ENCODE data around the gene RPS6KA1.

RPS6KA1 gene

DNA sequence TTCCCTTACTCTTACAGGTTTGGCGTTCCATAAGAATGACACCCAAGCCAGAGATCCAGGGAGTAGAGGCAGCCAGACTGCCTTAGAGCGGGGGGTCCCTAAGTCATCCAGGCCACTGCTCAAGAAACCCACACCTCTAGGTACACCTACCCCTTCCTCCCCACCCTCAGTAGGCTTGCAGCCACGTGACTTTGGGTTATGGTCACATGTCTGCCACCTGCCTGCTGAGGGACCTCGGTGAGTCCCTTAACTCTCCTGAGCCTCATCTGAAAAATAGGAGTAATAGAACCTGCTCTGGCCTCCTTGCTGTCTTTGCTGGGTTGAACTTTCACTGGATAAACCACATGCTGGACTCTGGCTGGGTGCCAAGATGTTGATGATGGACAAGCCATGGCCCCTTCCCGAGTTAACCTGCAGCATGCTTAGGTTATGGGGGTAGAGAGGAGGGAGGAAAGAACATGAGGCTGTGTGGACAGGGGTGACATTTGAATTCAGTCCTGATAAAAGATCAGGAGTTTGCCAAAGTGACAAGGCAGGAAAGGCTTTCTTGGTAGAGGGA is 4.5 kb downstream of the RPS6KA1 start:
- DNase-seq: no peak

DNA sequence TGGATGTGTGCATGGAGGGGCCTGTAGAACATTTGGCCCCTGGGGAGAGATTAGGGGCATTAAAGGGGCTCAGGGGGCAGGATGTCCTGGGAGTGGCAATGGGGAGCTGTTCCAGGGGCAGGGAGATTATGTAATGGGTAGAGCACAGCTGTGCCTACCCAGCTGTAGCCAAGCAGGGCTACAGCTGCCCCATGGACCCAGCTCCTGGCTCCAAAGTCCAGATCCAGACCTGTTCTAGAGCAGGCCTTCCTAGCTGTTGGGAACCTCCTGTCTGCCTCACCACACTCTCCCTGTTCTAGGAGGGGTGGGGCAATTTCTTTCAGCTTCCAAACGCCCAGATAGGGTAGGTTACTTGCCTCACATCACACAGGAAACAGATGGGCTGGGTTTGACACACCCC is 5.6 kb downstream of the RPS6KA1 start:
- no peak for DNase-seq

DNA sequence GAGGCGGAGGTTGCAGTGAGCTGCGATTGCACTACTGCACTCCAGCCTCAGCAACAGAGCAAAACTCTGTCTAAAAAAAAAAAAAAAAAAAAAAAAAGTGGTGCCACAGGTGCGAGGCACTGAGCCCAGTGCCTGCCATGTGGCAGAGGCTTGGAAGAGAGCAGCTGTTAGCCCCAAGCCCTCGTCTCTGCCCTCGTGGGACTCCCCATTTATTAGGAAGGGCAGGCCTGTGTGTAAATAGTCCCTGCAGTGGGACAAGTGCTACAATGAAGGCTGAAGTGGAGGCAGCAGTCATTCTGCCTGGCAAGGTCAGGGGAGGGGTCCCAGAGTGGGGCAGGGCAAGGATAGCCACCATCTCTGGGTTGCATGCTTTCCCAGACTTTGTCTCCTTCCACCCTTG is 6.5 kb downstream of the RPS6KA1 start:
- no peak for DNase-seq

DNA sequence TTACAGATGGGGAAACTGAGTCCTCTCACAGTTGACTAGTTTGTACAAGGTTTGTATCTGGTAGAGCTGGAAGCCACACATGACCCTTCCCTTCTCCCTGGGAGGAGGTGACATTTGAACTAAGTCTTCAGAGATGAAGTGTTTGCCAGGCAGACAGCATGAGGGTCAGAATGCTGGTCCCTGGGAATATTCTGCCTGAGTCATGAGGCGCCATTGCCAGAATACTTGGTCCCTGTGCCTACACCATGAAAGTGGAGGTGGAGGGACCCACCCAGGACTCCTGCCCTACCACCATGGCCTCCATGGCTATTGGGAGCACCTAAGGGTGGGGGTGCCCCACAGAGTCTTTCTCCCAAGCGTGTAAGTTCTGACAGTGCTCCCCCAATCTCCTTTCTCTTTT is 7.0 kb downstream of the RPS6KA1 start:
- no peak for DNase-seq

DNA sequence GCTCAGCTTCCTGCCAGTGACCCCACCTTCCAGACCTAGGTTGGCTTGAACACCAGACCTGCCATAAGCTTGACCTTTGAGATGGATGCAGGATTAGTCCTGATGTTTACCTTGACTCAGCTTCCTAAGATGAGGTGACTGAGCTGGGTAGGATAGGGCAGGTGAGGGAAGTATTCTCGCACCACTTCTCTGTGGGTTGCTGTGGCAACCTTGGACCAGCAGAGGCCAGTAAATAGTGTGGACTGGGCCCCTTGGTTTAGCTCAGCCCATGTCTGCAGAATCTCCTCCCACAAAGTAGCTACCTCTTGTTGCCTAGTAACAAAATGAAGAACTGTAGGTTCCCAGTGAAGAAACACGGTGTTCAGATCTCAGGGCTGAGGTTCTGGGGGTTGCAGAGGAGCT is 8.4 kb downstream of the RPS6KA1 start:
- DNase-seq: peak; percentile 42

- peak; percentile 57 for DNase-seq
Observed at GRCh38 chr1:26538480-26539412, 9.2 kb downstream of the RPS6KA1 start.

GRCh38 chr1:26539722-26540121 is 10.2 kb downstream of the RPS6KA1 start:
- DNase-seq: no peak

DNA sequence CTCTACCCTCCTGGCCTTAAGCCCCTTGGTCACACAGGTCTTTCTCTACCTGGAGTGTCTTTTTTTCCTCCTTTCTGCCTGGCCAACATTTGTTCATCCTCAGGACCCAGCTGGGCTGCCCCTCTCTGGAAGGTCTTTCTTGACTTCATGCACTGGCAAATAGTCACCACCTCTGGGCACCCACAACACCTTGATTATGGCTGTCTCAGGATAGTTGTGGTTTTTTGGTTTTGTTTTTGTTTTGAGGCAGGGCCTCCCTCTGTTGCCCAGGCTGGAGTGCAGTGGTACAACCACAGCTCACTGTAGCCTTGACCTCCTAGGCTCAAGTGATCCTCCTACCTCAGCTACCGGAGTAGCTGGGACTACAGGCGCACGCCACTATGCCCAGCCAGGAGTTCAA is 10.8 kb downstream of the RPS6KA1 start:
- DNase-seq: no peak

DNA sequence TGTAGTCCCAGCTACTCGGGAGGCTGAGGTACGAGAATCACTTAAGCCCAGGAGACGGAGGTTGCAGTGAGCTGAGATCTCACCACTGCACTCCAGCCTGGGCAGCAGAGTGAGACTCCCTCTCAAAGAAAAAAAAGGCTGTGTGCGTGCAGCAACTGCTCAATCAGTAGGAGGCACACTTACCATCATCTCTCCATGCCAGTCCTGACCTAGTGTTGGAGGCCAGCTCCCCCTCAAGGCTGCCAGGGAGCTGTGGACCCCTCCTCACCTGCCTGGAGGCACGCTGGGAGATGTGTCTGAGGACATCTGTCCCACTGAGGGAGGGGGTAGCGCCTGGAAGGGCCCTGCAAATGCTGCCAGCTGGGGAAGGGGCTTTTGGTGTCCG is 11.9 kb downstream of the RPS6KA1 start:
- no peak for DNase-seq

DNA sequence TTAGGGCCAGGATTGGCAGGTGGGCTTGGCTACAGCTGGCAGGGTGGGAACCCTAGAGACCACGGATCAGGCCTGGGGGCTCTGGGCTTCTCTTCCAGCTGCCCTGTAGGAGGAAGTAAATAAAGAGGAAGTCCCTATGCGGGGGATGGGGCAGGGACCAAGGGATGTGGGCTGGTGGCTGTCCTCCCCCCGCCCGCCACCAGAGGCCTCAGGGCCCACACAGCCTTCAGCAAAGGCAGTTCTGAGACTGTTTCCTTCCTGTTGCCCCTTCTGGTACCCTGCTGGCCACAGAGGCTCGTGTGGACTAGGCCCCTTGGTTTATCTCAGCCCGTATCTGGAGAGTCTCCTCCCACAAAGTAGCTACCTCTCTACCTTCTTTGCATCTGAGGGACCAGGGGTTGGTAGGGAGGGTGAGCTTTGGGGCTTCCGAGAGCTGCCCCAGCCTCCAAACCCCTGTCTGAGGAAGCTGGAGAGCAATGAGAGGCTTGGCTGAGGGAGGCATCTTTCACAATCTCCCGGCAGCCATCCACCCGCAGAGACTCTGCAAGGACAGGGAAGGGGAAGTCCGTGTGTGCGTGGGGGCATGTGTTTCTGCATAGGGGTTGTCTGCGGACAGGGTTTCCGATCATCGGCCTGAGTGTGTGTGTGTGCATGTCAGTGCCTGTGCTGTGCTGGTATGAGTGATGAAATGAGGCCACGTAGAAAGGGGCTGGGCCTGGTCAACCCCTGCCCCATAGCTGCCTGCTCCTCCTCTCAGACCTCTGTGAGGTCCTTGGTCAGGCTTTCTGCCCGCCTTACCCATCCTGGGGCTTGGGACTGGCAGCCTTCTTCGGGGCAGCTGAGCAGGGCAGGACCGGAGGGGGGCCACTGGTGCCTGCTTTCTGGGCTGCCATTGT is 12.5 kb downstream of the RPS6KA1 start:
- DNase-seq: peak; percentile 73

DNA sequence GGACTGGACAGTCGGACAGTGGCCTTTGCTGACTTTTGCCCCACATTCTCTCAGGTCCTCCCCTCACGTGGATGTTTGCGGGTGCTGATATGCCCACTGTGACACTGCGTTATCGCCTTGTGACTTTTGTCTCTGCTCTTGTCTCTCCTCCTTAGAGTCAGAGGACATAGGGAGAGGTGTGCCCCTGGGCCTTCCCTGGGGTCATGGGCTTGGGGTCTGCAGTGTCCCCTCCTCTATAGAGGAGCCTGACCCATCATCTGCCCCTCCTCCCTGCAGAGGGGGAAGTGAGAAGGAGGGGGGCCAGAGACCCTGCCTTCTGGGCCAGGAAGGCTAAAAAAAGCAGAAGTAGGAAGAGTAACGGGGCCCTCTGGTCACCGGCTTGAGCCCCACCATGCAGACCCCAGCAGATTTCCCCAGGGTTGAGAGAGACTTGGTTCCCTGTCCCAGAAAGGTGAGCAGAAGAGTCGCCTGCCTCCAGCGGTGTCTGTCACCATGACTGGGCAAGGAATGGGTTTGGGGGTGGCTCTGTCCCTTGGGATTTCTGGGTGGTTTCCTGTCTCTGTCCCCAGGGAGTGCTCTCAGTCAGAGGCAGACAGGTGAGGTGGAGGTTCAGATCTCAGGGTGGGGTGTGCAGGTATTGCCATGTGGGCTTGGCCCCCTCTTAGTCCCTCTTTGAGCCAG is 13.3 kb downstream of the RPS6KA1 start:
- DNase-seq: no peak

DNA sequence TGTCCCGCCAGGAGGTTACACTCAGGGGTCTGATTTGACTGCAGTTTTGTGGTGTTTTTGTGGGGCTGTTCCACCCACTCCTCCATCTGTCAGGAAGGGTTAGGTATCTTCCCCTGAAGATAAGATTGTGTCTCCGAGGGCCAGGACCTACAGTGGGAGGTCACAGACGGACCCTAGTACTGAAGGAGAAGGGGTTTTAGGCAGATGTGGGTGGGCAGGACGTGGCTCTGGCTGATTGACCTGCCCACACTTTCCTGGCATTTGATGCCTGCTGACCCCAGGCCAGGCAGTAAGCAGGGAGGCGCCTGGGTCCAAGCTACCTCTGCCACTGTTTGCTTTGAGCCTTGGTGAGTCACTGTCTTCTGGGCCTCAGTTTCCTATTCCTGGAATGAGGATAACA is 13.9 kb downstream of the RPS6KA1 start:
- DNase-seq: no peak

- no peak for DNase-seq
Observed at GRCh38 chr1:26544126-26544525, 14.6 kb downstream of the RPS6KA1 start.

GRCh38 chr1:26545969-26546323 is 16.4 kb downstream of the RPS6KA1 start:
- no peak for DNase-seq

DNA sequence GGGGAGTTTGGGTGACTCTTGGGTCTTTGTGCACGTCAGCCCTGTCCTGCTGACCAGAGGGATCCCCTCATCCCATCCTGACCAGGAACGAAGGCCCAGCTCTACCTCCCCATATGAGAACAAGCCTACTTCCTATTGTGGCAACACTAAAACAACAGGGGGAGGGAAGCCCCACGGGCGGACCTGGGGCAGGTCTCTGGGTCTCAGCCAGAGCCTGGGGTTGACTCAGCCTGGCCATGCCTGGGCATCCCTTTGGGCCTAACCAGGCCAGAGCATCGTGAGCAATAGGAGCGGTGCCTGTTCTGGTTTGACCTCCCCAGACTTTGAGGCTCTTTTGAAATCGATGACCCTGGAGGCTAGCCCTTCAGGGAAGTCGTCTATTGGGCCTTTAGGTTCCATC is 16.8 kb downstream of the RPS6KA1 start:
- DNase-seq: no peak

DNA sequence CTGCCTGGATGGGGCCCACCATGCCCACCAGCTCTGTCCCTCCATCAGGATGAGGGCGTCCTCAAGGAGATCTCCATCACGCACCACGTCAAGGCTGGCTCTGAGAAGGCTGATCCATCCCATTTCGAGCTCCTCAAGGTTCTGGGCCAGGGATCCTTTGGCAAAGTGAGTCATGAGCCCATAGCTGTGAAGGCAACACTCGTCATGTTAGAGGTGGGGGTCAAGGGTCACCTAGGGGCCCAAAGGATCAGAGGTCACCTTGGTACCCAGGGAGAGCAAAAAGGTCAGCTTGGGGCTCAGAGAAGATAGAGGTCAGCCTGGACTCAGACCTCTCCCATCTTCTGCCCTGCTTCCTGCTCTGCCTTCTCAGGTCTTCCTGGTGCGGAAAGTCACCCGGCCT is 17.3 kb downstream of the RPS6KA1 start:
- DNase-seq: no peak

GRCh38 chr1:26548841-26549240 is 19.3 kb downstream of the RPS6KA1 start:
- DNase-seq: no peak

GRCh38 chr1:26550946-26551345 is 21.4 kb downstream of the RPS6KA1 start:
- no peak for DNase-seq

GRCh38 chr1:26552720-26553119 is 23.2 kb downstream of the RPS6KA1 start:
- no peak for DNase-seq

- peak; percentile 26 for DNase-seq
Observed at GRCh38 chr1:26553942-26554682, 24.6 kb downstream of the RPS6KA1 start.

GRCh38 chr1:26554781-26555180 is 25.2 kb downstream of the RPS6KA1 start:
- DNase-seq: no peak

DNA sequence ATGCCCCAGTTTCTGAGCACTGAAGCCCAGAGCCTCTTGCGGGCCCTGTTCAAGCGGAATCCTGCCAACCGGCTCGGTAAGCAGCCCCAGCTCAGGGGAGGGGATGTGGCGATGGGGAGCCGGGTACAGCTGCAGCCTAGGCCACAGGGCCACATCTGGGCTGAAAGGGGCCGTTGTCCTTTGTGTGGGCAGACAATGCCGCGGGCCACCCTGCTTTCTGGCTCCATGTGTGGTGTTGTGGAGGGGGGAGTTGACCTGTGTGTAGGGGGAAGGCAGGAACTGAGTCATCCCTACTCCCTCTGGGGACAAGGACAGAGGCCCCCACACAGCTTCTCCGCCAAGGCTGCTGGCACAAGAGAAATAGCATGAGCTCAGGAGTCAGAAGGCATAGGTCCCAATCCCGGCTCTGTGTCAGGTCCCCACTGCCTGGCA is 26.0 kb downstream of the RPS6KA1 start:
- no peak for DNase-seq

All from CD4-positive, alpha-beta T cell treated with Interleukin-4 for 4 hours (primary cell).